ENCODE measurements around the gene GGNBP2. TPM values are rescaled to one million over a fixed set of nuclear protein-coding genes. Genes with fewer than 3 reads are reported as not detected.

The GGNBP2 gene
- total RNA-seq, 1 experiment from 2014 or later, result 58.9 TPM

- no peak for DNase-seq (ENCODE audit: low read depth)
Measured at GRCh38 chr17:36550491-36551417, 6.0 kb downstream of the GGNBP2 start.

DNA sequence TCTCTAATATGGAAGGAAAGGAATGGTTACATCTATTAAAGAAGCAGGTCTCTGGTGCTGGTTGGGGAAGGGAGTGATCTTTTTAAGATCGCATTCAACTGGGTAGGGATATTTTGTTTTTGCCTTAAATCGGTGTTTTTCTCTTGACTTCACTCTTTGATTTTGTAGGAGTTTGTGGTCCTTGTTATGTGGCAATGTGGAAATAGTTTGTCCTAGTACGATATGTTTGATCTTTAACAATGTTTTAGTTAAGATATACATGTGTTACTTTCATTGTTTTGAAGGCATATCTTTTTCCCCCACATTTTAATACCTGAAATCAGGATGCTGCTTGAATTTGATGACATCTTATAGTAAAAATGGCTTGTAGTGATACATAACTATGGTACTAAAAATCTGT, 8.7 kb downstream of the GGNBP2 start:
- no peak for DNase-seq (ENCODE audit: low read depth)

DNA sequence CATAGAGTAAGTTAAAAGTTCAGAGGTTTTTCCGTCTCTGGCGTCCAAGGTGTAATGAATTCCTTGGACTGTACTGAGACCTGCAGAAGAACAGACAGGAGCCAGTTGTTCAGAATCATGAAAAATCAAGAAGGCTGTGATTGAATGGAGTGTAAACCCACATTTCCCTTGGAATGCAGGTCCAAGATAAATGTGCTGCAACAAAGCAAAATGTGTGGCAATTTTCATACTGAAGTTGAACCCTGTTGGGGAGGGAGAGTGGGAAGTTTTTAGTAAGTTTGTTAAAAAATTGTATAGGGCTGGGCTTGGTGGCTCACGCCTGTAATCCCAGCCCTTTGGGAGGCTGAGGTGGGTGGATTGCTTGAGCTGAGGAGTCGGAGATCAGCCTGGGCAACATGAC, 21.4 kb downstream of the GGNBP2 start:
- DNase-seq (ENCODE audit: low read depth), result no peak

- no peak for DNase-seq (ENCODE audit: low read depth)
Measured at GRCh38 chr17:36575028-36575427, 30.3 kb downstream of the GGNBP2 start.

- DNase-seq (ENCODE audit: low read depth), result no peak
Measured at GRCh38 chr17:36576793-36577192, 32.1 kb downstream of the GGNBP2 start.

- DNase-seq (ENCODE audit: low read depth), result no peak
Measured at GRCh38 chr17:36578671-36579070, 34.0 kb downstream of the GGNBP2 start.

- no peak for DNase-seq (ENCODE audit: low read depth)
Measured at GRCh38 chr17:36583787-36584186, 39.1 kb downstream of the GGNBP2 start.

DNA sequence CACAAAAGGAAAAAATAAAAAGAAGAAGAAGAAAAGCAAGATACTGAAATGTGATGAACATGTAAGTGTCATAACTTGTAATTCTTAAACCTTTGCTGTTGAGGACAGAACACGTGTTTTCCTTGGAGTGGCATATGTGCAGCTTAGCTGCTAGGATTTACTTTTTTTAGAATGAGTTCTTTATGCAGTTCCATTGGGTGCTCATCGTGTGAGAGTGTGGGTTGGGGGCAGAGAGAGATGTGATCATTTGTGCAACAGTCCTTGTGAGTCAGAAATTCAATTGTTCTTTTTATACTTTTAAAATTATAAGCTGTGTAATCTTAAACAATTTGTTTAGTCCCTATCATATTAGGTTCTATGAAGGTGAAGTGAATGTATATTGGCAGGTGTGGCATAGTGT, 41.4 kb downstream of the GGNBP2 start:
- DNase-seq (ENCODE audit: low read depth), result no peak

DNA sequence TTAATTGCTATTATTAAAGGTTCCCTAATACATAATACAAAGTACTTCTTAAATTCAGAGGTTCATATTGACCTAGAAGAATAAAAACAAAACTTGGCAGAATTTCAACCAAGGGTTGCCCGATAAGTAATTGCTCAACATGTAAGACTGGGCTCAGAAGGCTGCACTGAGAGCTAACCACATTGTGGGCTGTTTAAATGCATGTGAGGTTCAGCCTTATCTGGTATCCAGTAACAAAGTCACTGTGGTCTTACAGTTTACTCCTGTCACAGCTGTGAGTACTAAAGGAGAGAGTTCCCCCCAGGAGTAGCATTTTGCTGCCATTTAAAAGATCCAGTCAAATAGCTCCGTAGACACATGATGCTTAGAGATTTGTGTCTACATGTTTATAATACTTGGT, 45.4 kb downstream of the GGNBP2 start:
- peak; percentile 46 for DNase-seq (ENCODE audit: low read depth)

- DNase-seq (ENCODE audit: low read depth), result peak; percentile 76
Measured at GRCh38 chr17:36591434-36592315, 47.0 kb downstream of the GGNBP2 start, which contains the start of gene DHRS11. Gene DHRS11, plus strand, starts transcription at chr17:36591879. Its CDS starts 131 bp downstream, at chr17:36592010.

- peak; percentile 51 for DNase-seq (ENCODE audit: low read depth)
Measured at GRCh38 chr17:36592316-36592715, 47.6 kb downstream of the GGNBP2 start.

DNA sequence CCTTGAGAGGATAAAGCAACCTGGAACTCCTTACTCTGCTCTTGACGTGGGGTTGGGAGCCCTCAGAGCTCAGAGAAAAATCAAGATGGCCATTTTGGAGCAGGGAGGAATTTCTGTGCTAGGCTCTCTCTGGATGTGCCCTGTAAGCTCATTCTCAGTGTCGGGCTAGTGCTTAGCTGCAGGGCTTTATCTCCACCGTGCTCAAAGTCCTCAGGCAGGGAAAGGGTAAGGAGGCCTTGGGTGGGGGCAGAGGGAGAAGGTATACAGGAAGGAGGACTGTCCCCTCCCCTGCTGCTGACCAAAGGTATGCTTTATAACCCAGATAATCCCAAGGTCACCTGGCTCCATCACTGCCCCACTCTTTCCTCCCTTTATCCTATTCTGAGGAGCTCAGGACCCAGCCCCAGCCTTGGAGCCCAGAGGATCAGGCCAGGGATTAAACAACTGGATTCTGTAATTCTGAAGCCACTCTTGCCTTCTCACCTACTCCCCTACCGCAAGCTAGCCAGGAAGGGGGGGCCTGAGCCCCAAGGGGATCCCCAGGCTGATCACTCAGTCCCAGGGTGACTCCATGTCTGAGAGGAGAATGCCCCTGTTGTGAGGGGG, 48.1 kb downstream of the GGNBP2 start:
- DNase-seq (ENCODE audit: low read depth), result no peak

- no peak for DNase-seq (ENCODE audit: low read depth)
Measured at GRCh38 chr17:36593656-36594316, 49.1 kb downstream of the GGNBP2 start.

GRCh38 chr17:36594626-36595401, 50.1 kb downstream of the GGNBP2 start:
- DNase-seq (ENCODE audit: low read depth), result no peak

GRCh38 chr17:36597226-36597625, 52.5 kb downstream of the GGNBP2 start:
- DNase-seq (ENCODE audit: low read depth), result no peak

DNA sequence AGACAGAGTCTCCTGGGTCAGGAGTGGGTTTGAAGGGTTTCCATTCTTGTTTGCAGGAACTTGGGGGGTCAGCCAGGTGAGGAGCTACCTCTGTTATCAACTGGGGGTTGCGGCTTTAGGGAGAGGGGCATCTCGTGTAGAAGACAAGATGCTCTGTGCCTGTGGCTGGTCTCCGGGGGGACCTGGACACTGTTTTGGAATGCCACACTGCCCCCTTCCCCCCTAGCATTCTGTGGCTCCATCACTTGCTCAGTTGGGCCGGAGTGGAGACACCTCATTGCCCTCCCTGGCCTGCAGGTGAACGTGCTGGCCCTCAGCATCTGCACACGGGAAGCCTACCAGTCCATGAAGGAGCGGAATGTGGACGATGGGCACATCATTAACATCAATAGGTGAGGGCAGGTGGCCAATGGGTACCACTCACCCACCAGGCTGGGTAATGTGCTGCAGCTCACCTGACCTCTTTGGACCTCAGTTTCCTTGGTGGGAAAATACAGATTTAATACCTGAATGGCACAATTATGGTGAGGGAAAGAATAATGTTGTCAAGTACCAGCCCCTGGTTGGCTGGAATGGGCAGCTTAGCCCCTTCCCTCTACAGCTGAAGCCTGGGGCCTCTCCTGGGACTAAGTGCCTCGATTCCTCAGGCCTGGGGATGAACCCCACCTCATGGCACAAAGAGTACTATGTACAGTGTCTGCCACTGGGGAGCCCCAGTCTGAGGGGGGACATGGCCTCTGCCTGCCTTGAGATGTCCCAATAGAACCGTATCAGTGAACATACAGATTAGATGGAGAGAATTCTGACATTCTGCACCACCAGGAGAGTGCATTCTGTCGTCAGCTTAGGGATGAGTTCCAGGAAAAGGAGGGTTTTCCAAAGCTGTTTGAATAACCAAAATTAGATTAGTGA, 53.4 kb downstream of the GGNBP2 start:
- no peak for DNase-seq (ENCODE audit: low read depth)

GRCh38 chr17:36598951-36599401, 54.3 kb downstream of the GGNBP2 start:
- no peak for DNase-seq (ENCODE audit: low read depth)

- no peak for DNase-seq (ENCODE audit: low read depth)
Measured at GRCh38 chr17:36599546-36600250, 55.0 kb downstream of the GGNBP2 start.

DNA sequence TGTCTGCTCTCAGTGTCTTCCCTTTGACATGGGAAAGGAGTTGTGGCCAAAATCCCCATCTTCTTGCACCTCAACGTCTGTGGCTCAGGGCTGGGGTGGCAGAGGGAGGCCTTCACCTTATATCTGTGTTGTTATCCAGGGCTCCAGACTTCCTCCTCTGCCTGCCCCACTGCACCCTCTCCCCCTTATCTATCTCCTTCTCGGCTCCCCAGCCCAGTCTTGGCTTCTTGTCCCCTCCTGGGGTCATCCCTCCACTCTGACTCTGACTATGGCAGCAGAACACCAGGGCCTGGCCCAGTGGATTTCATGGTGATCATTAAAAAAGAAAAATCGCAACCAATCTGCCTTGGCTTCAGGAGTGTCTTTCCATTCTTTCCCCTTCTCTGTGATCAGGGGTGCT, 55.7 kb downstream of the GGNBP2 start:
- no peak for DNase-seq (ENCODE audit: low read depth)
